ENCODE data around the gene ANKRD17.

ANKRD17 gene

DNA sequence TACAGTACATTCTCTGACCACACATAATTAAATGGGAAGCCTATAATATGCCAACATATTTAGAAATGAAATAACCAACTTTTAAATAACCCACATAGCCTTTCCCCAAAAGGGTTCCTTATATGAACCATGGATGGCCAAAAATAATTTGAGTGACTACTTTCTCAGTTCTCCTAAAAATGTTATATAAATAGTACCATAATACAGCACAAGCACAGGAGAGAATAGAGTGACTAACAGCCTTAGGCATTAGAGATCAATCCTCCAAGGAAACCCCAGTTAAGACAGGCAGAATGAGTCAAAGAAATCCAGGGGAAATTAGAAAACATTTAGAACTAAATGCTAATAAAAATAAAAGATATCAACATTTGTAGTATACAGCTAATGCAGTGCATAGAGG is 50.2 kb downstream of the ANKRD17 start:
- TF ChIP-seq NFIC (IDR thresholded peaks at IDR 0.05), result no peak
- no peak for TF ChIP-seq TEAD4 (IDR thresholded peaks at IDR 0.05)
- TF ChIP-seq EGR1 (IDR thresholded peaks at IDR 0.05), result no peak
- no peak for TF ChIP-seq ZBTB7A (IDR thresholded peaks at IDR 0.05; ENCODE audit: low read depth)
- TF ChIP-seq, protein P1, sequence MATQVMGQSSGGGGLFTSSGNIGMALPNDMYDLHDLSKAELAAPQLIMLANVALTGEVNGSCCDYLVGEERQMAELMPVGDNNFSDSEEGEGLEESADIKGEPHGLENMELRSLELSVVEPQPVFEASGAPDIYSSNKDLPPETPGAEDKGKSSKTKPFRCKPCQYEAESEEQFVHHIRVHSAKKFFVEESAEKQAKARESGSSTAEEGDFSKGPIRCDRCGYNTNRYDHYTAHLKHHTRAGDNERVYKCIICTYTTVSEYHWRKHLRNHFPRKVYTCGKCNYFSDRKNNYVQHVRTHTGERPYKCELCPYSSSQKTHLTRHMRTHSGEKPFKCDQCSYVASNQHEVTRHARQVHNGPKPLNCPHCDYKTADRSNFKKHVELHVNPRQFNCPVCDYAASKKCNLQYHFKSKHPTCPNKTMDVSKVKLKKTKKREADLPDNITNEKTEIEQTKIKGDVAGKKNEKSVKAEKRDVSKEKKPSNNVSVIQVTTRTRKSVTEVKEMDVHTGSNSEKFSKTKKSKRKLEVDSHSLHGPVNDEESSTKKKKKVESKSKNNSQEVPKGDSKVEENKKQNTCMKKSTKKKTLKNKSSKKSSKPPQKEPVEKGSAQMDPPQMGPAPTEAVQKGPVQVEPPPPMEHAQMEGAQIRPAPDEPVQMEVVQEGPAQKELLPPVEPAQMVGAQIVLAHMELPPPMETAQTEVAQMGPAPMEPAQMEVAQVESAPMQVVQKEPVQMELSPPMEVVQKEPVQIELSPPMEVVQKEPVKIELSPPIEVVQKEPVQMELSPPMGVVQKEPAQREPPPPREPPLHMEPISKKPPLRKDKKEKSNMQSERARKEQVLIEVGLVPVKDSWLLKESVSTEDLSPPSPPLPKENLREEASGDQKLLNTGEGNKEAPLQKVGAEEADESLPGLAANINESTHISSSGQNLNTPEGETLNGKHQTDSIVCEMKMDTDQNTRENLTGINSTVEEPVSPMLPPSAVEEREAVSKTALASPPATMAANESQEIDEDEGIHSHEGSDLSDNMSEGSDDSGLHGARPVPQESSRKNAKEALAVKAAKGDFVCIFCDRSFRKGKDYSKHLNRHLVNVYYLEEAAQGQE (IDR thresholded peaks at IDR 0.05; ENCODE audit: low read depth), result no peak
- TF ChIP-seq CEBPB (IDR thresholded peaks at IDR 0.05), result no peak
- TF ChIP-seq, protein P2, sequence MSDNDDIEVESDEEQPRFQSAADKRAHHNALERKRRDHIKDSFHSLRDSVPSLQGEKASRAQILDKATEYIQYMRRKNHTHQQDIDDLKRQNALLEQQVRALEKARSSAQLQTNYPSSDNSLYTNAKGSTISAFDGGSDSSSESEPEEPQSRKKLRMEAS (IDR thresholded peaks at IDR 0.05), result no peak
- no peak for TF ChIP-seq RAD21 (IDR thresholded peaks at IDR 0.05; ENCODE audit: low read depth)
- no peak for TF ChIP-seq FOXM1 (IDR thresholded peaks at IDR 0.05; ENCODE audit: borderline replicate concordance, low read depth)
- TF ChIP-seq, protein P3, sequence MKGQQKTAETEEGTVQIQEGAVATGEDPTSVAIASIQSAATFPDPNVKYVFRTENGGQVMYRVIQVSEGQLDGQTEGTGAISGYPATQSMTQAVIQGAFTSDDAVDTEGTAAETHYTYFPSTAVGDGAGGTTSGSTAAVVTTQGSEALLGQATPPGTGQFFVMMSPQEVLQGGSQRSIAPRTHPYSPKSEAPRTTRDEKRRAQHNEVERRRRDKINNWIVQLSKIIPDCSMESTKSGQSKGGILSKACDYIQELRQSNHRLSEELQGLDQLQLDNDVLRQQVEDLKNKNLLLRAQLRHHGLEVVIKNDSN (IDR thresholded peaks at IDR 0.05), result no peak
- no peak for TF ChIP-seq YY1 (IDR thresholded peaks at IDR 0.05; ENCODE audit: low read depth)
- no peak for TF ChIP-seq TAF1 (IDR thresholded peaks at IDR 0.05; ENCODE audit: low read depth)

DNA sequence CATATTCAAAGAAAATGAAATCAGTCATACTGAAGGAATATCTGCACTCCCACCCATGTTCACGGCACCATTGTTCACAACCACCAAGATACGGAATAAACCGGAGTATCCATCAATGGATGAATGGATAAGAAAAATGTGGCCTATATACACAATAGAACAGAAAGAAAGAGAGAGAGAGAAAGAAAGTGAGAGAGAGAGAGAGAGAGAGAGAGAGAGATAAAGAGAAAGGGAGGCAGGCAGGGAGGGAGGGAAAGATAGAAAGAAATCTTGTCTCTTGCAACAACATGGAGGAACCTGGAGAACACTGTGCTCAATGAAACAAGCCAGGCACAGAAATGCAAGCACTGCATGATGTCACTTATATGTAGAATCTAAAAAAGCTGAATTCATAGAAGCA is 52.4 kb downstream of the ANKRD17 start:
- TF ChIP-seq, protein P3 (IDR thresholded peaks at IDR 0.05), result no peak

DNA sequence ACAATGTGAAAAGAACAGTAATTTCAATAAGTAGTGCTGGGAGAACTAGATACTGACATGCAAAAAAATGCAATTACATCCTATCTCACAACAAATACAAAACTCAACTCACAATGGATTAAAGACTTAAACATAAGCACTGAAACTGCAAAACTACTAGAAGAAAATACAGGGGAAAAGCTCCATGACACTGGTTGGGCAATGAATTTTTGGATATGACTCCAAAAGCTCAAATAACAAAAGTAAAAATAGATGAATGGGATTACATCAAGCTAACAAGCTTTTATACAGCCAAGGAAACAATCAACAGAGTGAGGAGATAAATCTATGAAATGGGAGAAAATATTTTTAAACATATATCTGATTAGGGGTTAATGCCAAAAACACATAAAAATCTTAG is 53.1 kb downstream of the ANKRD17 start:
- TF ChIP-seq YY1 (IDR thresholded peaks at IDR 0.05; ENCODE audit: low read depth), result no peak
- TF ChIP-seq, protein P1 (IDR thresholded peaks at IDR 0.05; ENCODE audit: low read depth), result no peak
- TF ChIP-seq EGR1 (IDR thresholded peaks at IDR 0.05), result no peak
- TF ChIP-seq NFIC (IDR thresholded peaks at IDR 0.05), result no peak
- TF ChIP-seq TEAD4 (IDR thresholded peaks at IDR 0.05), result no peak
- TF ChIP-seq, protein P3 (IDR thresholded peaks at IDR 0.05), result no peak
- TF ChIP-seq, protein P2 (IDR thresholded peaks at IDR 0.05), result no peak
- TF ChIP-seq FOXM1 (IDR thresholded peaks at IDR 0.05; ENCODE audit: borderline replicate concordance, low read depth), result no peak
- no peak for TF ChIP-seq TAF1 (IDR thresholded peaks at IDR 0.05; ENCODE audit: low read depth)
- TF ChIP-seq CEBPB (IDR thresholded peaks at IDR 0.05), result no peak
- TF ChIP-seq ZBTB7A (IDR thresholded peaks at IDR 0.05; ENCODE audit: low read depth), result no peak
- no peak for TF ChIP-seq RAD21 (IDR thresholded peaks at IDR 0.05; ENCODE audit: low read depth)

DNA sequence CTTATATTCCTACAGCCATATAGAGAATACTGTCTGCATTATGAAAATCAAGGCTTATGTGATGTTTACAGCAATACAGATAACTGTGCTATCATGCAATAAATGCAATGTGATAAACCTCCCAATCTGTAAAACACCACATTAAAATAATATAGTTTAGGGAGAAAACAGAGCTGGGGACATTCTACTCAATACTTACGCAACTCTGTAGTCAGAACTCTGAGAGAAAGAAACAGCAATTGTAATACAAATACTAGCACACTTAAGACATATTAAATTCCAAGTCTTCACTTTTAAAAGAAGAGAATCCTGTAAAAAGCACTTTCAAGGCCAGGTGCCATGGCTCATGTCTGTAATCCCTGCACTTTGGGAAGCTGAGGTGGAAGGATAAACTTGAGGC is 61.4 kb downstream of the ANKRD17 start:
- TF ChIP-seq TEAD4 (IDR thresholded peaks at IDR 0.05) (no peak), CEBPB (IDR thresholded peaks at IDR 0.05) (0 out of 2 replicates have a peak, but pooled peaks have one; percentile 6), EGR1 (IDR thresholded peaks at IDR 0.05) (no peak), RAD21 (IDR thresholded peaks at IDR 0.05; ENCODE audit: low read depth) (no peak), CREB1 (IDR thresholded peaks at IDR 0.05; ENCODE audit: low read depth) (no peak), EP300 (IDR thresholded peaks at IDR 0.05; ENCODE audit: borderline replicate concordance) (no peak), YY1 (IDR thresholded peaks at IDR 0.05; ENCODE audit: low read depth) (no peak)
- TF ChIP-seq, protein P1 (IDR thresholded peaks at IDR 0.05; ENCODE audit: low read depth), result no peak

DNA sequence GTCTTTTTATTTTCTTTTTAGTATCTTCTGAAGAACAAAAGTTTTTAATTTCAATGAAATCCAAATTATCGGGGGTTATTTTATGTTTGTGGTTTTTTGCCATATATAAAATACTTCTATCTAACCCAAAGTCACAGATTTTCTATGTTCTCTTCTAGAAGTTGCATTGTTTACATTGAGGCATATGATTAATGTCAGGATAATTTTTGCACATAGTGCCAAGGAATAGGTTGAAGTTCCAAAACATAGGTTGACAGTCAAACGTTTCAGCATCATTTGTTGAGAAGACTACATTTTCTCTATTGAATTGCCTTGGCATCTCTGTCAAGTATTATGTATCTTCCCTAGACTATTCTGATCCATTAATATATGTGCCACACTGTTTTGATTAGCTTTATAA is 64.5 kb downstream of the ANKRD17 start:
- TF ChIP-seq CEBPB (IDR thresholded peaks at IDR 0.05), result no peak

All from Ishikawa (cell line).